Measurements from ENCODE around the gene SP2. TPM values are rescaled to one million over a fixed set of nuclear protein-coding genes. Genes with fewer than 3 reads are reported as not detected.

Gene SP2
- total and polyA plus RNA-seq, 2 of the 13 experiments (the other 11 are each of a cell fraction or from before 2014, with no cell fraction given): 1.4 to 4.8 TPM

GRCh38 chr17:47850692-47851573 is 45.1 kb upstream of the SP2 start, which contains the start of gene SP6 (continued):
- TF ChIP-seq ZNF280D (CRISPR knock-in tag; IDR thresholded peaks at IDR 0.05) (peak; percentile 42; the same call in 1 of the 2 replicates), PAX8 (CRISPR knock-in tag; IDR thresholded peaks at IDR 0.05; ENCODE audit: borderline replicate concordance) (peak; percentile 48; the same call in 1 of the 2 replicates), ZNF574 (CRISPR knock-in tag; IDR thresholded peaks at IDR 0.05) (peak; percentile 75), ZNF451 (CRISPR knock-in tag; IDR thresholded peaks at IDR 0.05) (peak; percentile 78; the same call in 1 of the 2 replicates), RFX5 (IDR thresholded peaks at IDR 0.05; ENCODE audit: low read depth, low read length) (no peak), ZNF558 (CRISPR knock-in tag; IDR thresholded peaks at IDR 0.05; ENCODE audit: borderline replicate concordance) (no peak), REPIN1 (CRISPR knock-in tag; IDR thresholded peaks at IDR 0.05; ENCODE audit: borderline replicate concordance, low read depth) (0 out of 2 replicates have a peak, but pooled peaks have one; percentile 45), RFXANK (CRISPR knock-in tag; IDR thresholded peaks at IDR 0.05) (no peak), DMTF1 (CRISPR knock-in tag; IDR thresholded peaks at IDR 0.05) (no peak), BCL3 (CRISPR knock-in tag; IDR thresholded peaks at IDR 0.05) (no peak), ZNF496 (CRISPR knock-in tag; IDR thresholded peaks at IDR 0.05; ENCODE audit: insufficient replicate concordance) (no peak), MATR3 (CRISPR knock-in tag; IDR thresholded peaks at IDR 0.05) (no peak), TERF1 (CRISPR knock-in tag; IDR thresholded peaks at IDR 0.05) (no peak), NFE2L1 (CRISPR knock-in tag; IDR thresholded peaks at IDR 0.05; ENCODE audit: borderline replicate concordance) (no peak), MXD1 (CRISPR knock-in tag; IDR thresholded peaks at IDR 0.05) (peak; percentile 53), NR2F2 (IDR thresholded peaks at IDR 0.05; ENCODE audit: borderline replicate concordance, low read depth) (no peak)

Data from HepG2 (cell line).